GM18505 (cell line): ENCODE results near the gene ERO1B.

ENCODE experiments used
- ATAC-seq: cut with Tn5 transposase; IDR thresholded peaks from one replicate; pipeline ENCODE4 v1.9.1; 2021; ENCODE audit not compliant: unreplicated experiment
- POLR2A ChIP-seq: IDR thresholded peaks from 4 replicates; pipeline ENCODE4 v1.6.1; 2011; ENCODE audit warnings: borderline replicate concordance; ENCODE audit not compliant: insufficient read depth, insufficient read length; ENCODE audit errors: extremely low read depth

ERO1B gene

DNA sequence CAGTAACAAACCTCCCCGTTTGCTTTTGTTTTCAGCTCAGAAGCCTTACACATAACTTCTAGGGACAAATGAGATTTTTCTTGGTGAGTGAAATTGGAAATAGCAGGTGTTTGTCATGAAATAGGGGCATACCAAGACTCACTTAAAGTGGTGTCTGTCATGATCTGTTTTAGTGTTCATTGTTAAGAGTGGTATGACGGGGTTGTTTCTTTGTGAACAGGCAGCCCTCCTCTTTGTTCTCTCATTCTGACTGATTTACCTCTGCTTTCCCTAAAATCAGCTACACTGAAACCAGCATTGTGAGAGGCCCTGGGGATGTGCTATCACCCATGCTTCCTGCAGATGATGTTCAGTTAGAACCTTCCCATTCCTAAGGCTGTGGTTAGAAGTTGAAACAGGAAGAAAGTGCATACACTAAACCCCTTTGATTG, 2.5 kb upstream of the ERO1B start:
- peak; percentile 35 for ATAC-seq
- TF ChIP-seq POLR2A: peak; percentile 27

DNA sequence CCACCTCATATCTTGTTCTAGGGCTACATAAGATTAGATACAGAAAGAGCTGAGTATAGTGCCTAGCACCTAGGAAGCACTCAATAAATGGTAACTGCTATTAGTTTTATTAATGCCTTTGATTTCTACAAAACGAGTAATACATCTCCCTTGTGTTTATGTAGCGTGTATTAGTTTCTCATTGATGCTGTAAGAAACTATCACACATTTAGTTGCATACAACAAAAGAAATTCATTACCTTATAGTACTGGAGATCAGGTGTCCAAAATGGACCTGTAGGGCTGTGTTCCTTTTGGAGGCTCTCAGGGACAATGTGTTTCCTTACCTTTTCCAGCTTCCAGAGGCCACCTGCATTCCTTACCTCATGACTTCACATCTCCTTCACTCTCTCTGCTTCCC, 961 bp upstream of the ERO1B start:
- ATAC-seq: no peak
- TF ChIP-seq POLR2A: no peak

DNA sequence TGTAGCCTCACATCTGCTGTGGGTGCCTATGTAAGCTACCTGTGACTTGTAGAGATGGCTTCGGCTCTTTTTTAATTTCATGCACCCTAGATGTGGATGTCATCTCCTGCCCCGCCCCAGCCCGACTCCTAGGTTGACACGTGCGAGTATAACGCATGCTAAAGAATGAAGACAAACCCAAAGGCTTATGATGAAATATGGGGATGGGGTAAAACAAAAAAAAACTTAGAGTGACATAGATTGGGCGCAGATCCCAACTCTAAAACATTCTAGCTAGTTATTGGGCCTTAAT, 613 bp upstream of the ERO1B start:
- no peak for TF ChIP-seq POLR2A
- peak; percentile 1 for ATAC-seq

DNA sequence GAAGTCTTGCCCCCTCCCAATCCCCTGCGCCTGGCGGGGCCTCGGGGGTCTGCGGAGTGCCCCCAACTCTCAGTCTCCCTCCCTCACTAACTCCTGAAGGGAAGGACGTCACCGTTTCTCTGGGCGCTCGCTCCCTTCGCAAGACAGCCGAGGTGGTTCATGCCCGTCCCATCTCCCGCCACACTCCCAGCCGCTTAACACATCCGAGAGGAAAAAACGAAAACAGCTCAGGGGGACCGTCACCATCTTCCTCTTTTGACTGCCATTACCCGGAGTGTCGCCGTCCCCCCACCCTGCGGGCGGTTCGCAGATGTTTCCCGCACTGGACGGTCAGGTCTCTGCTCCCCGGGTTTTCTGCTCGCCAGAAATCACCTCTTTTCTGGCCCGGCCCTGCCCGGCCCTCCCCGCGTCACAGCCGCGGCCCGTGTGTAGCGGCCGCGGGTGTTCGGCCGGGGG, 532 bp downstream of the ERO1B start:
- TF ChIP-seq POLR2A: no peak
- peak; percentile 21 for ATAC-seq

DNA sequence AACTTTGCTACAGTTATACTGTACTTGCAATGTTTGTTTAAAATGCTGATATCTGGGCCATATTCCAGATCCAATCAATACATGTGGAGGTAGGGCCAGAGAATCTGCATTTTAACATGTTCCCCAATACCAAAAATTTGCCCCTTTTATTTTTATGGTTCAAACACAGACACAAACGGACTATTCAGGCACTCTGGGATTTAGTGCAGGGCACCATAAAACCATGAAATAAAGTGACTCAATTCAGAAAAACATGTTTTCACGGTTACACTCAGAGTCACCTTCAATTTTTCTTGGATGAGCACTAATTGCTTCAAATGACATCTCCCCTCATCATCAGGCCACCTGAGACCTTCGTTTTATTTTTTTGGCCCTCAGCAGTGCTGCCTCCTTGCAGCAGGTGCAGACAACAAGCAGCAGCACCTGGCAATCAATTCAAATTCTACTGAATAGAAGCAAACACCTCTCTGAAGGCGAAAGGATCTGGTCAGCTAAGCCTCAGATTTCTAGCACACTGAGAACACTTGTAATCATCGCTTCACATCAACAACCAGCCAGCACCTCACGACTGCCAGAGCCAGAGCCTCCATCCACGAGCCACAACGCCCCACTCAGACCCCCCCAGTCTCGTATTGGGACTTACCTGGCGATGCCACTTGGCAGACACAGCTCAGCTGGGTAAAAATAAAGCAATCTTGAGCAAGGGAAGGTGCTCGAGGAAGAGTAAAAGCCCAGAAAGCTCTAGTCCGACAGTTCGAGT, 1.1 kb downstream of the ERO1B start:
- no peak for ATAC-seq
- no peak for TF ChIP-seq POLR2A

DNA sequence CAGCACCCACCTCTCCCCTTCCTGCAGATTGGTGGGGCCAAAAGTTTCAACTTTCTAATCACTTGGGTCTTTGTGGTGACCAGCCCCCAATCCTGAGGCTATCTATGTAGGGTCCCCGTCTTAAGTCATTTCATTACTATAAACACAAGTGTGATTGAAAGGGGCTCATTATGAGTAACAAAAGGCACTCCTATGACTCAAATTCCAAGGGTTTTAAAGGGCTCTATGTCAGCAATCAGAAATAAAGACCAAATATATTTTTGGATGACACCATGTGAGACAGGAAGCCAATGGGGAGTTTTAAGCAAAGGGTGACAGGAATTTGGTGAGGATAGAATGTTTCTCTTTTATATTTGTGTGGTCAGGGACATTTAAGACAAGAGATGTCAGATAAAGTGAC, 6.2 kb downstream of the ERO1B start:
- TF ChIP-seq POLR2A: no peak

DNA sequence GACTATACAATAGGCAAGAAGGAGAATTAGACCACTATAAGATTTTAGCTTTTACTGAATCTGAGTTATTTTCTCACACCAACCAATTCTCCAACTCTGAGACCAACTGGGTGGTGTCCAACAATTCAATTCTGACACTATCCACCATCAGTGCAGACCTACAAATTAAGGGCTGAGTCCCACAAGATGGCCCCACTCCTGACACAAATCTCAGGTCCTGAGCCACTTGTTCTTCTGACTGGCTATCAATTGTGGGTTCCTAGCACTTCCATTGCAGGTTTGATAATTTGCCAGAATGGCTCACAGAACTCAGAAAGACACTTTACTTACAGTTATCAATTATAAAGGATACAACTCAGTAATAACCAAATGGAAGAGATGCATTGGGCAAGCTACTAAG, 6.7 kb downstream of the ERO1B start:
- no peak for ATAC-seq

More for the DNA sequence above, 6.2 kb downstream of the ERO1B start:
- ATAC-seq: no peak

DNA sequence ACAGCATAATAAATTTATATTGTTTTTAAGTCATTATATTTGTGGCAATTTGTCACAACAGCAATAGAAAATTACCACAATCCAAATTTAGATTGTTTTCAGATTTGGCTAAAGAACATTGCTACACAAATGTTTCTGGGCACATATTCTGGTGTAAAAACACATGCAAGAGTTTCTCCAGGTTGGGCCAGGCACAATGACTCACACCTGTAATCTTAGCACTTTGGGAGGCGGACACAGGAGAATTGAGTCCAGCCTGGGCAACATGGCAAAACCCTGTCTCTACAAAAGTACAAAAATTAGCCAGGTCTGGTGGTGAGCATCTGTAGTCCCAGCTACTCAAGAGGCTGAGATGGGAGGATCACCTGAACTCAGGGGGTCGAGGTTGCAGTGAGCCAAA, 8.4 kb downstream of the ERO1B start:
- no peak for TF ChIP-seq POLR2A
- no peak for ATAC-seq

More for the DNA sequence above, 6.7 kb downstream of the ERO1B start:
- no peak for TF ChIP-seq POLR2A

DNA sequence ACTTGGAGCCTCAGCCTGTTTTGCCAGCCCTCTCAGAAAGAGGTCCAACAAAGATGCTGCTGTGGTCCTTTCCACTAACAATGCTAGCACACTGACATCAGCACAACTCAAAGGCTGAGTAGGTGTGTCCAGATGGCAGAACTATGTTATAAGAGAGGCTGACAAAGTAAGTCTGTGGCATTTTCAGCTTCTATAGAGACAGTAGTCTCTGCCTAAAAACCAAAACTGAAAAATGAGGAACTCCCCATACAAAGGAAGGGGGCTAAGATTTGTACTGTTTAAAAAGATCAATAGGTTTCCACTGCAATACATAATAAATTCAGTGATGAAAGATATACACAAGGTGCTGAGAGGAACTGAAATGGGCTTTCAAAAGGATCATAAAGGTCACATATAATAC, 12.3 kb downstream of the ERO1B start:
- TF ChIP-seq POLR2A: no peak
- ATAC-seq: no peak

DNA sequence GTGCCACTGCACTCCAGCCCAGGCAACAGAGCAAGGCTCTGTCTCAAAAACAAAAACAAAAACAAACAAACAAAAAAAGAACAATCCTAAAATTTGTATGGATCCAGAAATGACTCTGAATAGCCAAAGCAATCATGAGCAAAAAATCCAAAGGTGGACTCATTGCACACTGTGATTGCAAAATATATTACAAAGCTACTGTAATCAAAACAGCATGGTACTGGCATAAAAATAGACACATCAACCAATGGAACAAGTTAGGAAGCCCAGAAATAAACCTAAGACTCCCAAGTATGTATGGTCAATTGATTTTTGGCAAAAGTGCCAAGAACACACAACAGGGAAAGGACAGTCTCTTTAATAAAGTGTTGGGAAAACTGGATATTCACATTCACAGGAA, 19.9 kb downstream of the ERO1B start:
- TF ChIP-seq POLR2A: no peak
- ATAC-seq: no peak

DNA sequence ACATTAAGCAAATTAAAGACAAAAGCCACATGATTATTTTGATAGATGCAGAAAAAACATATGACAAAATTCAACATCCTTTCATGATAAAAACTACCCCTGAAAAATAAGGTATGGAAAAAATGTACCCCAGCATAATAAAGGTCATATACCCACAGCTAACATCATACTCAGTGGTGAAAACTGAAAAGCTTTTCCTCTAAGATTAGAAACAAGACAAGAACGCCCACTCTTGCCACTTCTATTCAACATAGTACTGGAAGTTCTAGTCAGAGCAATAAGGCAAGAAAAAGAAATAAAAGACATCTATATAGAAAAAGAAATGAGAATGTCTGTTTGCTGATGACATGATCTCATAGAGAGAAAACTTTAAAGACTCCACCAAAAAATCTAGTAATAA, 20.7 kb downstream of the ERO1B start:
- no peak for ATAC-seq
- TF ChIP-seq POLR2A: no peak

DNA sequence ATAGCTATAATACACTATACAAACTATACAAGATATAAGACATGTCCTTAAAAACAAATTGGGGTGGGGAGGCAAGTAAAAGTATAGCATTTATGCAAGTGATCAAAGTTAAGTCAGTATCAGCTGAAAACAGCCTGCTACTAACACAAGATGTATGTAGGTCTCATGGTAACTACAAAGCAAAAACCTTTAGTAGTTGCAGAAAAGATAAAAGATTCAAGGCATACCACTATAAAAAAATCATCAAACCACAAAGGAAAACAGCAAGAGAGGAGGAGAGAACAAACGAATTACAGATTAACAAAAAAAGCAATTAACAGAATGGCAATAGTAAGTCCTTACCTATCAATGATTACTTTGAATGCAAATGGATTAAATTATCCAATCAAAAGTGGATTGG, 22.7 kb downstream of the ERO1B start:
- TF ChIP-seq POLR2A: no peak
- no peak for ATAC-seq

DNA sequence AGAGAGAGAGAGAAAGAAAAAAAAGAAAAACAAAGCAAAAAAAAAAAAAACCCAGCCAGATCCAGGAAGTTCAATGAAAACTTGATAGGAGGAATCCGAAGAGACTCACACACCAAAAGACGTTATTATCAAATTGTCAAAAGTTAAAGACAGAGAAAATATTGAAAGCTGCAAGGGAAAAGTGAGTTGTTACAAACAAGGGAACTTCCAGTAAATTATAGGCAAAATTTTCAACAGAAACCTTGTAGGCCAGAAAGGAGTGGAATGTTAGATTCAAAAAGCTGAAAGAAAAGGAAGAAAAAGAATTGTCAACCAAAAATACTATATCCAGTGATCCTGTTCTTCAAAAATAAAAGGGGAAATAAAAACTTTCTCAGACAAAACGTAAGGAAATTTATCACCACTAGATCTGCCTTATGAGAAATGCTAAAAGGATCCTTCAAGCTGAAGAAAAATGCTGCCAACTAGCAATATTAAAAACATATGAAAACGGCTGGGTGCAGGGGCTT, 23.6 kb downstream of the ERO1B start:
- no peak for TF ChIP-seq POLR2A
- ATAC-seq: no peak

DNA sequence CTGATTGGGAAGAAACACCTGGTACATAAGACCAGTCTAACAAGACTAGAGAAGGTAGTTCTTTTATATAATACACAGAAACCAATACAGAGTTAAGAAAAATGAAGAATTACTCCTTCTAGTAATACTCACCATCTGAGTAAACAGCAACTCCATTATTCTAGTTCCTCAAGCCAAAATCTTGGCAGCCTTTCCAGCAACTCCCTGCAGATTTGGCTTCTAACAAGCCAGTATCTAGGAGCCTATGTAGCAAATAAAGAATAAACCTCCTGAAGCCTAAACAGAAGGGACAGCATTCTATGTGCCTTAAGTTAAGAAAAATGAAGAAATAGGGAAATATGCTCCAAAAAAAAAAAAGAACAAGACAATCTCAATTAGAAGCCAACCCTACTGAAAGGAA, 24.5 kb downstream of the ERO1B start:
- ATAC-seq: no peak

More for the DNA sequence above, 24.5 kb downstream of the ERO1B start:
- TF ChIP-seq POLR2A: no peak
